ENCODE results near the gene REXO1. TPM values are rescaled to one million over a fixed set of nuclear protein-coding genes. Genes with fewer than 3 reads are reported as not detected.

REXO1 gene
- total and polyA plus RNA-seq, 2 donors, result 3.8 to 28.7 TPM

DNA sequence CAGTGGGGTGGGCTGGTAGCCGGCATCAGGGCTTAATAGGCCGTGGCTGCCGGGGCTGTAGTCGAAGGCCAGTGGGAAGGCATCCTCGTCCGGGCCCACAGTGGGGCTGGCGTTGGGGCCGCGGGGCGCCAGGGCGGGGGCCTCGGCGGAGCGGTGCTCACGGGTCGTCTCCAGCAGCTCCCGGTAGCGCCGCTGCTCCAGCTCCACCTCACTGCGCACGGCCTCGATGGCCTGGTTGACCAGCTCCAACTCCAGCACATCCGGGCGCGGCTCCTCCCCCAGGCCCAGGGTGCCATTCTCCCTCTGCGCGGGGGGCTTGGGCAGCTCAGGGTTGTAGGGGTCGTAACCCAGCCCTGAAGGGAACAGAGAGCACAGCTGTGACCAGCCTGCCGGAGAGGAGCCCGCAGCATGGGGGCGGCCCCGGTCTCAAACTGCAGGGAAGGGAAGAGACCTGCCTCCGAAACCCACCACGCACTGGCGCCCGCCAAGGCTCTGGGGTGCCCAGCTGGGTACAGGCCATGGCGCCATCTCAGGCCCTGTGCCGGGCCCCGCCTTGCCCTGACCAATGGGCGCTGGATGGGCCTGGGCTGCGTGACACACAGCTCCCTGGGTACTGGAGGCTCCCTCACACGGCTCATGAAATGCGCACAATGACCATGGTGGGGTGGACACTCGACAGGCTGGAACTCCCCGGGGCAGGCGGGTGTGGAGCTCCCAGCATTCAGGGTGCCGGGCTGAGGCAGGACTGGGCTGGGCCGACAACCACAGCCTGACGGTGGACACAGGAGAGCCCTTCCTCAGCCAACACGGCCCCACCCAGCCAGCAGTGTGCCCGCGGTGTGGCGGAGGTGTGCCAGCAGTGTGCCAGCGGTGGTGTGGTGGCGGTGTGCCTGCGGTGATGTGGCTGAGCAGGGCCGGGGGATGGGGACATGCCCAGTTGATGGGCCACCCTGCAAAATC is 19.7 kb downstream of the REXO1 start:
- peaks cover 65 to 68% of the 10 kb centered on the region in 2 donors for H3K36me3 ChIP-seq (ENCODE audit: control insufficient read depth in 2 of 2, insufficient read depth in 2 of 2, low read length in 1 of 2)
- H3K9me3 ChIP-seq (ENCODE audit: control insufficient read depth in 2 of 2, insufficient read depth in 1 of 2, low read length in 1 of 2), result no peaks in the 10 kb centered on the region
- 97% methylated on average over 57 of the region's 57 CpGs for WGBS
- no peak overlapping the region for H3K4me3 ChIP-seq (ENCODE audit: low read length in 2 of 2)
- H3K27me3 ChIP-seq (ENCODE audit: control insufficient read depth in 2 of 2, insufficient read depth in 1 of 2, low read length in 1 of 2), result no peaks in the 10 kb centered on the region
- H3K4me1 ChIP-seq (ENCODE audit: control insufficient read depth in 2 of 2, insufficient read depth in 2 of 2, low read length in 2 of 2), result no peaks in the 10 kb centered on the region
- DNase-seq (ENCODE audit: low read depth in 6 of 9, low spot score in 9 of 9), result no peak
- H3K27ac ChIP-seq (ENCODE audit: low read depth in 1 of 2, low read length in 1 of 2), result no peak overlapping the region

DNA sequence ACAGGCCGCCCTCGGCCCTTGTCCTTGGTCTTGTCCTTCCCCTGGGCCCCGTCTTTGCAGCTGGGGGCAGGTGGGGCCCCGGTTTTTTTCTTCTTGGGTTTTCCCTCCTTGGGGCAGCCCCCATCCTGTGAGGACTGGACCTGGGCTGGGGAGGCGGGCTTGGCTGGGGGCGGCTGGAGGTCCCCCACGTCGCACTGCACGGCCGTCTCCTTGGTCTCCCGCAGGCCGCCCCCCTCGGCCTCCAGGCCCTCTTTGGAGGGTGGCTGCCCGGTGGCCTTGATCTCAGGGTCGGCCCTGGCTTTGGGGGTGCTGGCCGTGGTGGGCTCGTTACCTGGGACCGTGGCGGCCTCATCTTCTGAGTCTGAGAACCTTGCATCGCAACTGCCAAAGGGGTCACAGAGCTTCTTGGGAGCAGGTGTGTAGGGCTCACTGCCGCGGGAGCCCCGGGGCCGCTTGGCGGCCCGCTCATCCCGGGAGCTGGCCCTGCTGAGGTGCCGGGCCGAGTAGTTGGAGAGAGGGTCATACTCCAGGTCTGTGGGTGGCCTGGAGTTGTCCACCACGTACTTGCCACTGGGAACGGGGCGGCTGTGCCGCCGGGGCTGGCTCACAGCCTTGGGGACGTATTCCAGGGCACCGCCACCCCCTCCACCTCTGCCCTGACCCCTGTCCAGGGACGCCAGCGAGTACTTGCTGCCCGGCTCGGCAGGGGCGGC is 20.6 kb downstream of the REXO1 start:
- Histone ChIP-seq H3K4me3 (ENCODE audit: low read length in 2 of 2) (no peak overlapping the region), H3K27ac (ENCODE audit: low read depth in 1 of 2, low read length in 1 of 2) (no peak overlapping the region), H3K27me3 (ENCODE audit: control insufficient read depth in 2 of 2, insufficient read depth in 1 of 2, low read length in 1 of 2) (no peaks in the 10 kb centered on the region), H3K4me1 (ENCODE audit: control insufficient read depth in 2 of 2, insufficient read depth in 2 of 2, low read length in 2 of 2) (no peaks in the 10 kb centered on the region), H3K9me3 (ENCODE audit: control insufficient read depth in 2 of 2, insufficient read depth in 1 of 2, low read length in 1 of 2) (no peaks in the 10 kb centered on the region), H3K36me3 (ENCODE audit: control insufficient read depth in 2 of 2, insufficient read depth in 2 of 2, low read length in 1 of 2) (peaks cover 68 to 69% of the 10 kb centered on the region in 2 donors)
- WGBS, result 97% methylated on average over 41 of the region's 41 CpGs
- DNase-seq (ENCODE audit: low read depth in 6 of 9, low spot score in 9 of 9), result no peak

DNA sequence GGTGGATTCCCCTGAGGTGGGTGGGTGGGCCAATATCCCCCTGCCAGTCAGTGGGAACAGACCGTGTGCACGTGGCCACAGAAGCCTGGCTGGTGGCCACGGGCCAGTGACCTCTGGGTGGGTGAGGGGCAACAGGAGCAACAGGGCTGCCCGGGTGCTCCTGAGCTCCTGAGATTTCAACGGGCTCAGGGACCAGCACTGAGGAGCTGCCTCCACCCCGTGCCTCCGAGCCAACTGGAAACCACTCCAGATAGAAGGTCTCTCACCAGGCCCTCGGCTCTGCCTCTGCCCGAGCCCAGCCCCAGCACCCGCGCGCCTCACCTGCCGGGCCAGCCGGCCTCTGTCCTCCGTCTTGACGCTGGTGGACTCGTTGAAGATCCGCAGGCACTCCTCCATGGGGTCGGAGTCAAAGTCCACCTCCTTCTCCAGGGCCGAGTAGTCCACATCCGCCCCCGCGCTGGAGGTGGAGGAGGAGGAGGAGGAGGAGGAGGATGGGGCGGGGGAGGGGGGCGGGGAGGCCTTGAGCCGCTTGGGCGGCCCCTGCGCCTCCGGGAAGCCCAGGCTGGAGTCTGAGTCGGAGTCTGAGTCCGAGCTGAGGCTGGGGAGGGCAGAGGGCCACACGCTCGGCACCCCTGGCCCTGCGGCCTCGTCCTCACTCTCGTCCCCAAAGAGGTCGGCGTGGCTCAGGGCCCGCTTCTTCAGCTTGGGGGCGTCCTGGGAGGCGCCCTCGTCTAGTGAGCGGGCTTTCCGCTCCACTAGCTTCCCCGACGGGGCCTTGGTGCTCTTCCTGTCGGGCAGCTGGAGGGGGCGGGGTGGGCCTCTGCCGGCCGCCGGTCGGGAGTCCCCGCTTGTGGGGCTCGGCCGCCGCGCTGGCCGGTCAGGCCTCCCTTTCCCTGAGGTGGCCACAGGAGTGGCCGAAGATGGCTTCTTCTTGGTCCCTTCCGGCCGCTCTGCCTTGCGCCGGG is 21.4 kb downstream of the REXO1 start:
- Histone ChIP-seq H3K9me3 (ENCODE audit: control insufficient read depth in 2 of 2, insufficient read depth in 1 of 2, low read length in 1 of 2) (no peaks in the 10 kb centered on the region), H3K27ac (ENCODE audit: low read depth in 1 of 2, low read length in 1 of 2) (no peak overlapping the region), H3K36me3 (ENCODE audit: control insufficient read depth in 2 of 2, insufficient read depth in 2 of 2, low read length in 1 of 2) (peaks cover 71 to 73% of the 10 kb centered on the region in 2 donors), H3K4me3 (ENCODE audit: low read length in 2 of 2) (no peak overlapping the region), H3K27me3 (ENCODE audit: control insufficient read depth in 2 of 2, insufficient read depth in 1 of 2, low read length in 1 of 2) (no peaks in the 10 kb centered on the region), H3K4me1 (ENCODE audit: control insufficient read depth in 2 of 2, insufficient read depth in 2 of 2, low read length in 2 of 2) (no peaks in the 10 kb centered on the region)
- 94% methylated on average over 63 of the region's 63 CpGs for WGBS
- DNase-seq (ENCODE audit: low read depth in 6 of 9, low spot score in 9 of 9), result no peak

DNA sequence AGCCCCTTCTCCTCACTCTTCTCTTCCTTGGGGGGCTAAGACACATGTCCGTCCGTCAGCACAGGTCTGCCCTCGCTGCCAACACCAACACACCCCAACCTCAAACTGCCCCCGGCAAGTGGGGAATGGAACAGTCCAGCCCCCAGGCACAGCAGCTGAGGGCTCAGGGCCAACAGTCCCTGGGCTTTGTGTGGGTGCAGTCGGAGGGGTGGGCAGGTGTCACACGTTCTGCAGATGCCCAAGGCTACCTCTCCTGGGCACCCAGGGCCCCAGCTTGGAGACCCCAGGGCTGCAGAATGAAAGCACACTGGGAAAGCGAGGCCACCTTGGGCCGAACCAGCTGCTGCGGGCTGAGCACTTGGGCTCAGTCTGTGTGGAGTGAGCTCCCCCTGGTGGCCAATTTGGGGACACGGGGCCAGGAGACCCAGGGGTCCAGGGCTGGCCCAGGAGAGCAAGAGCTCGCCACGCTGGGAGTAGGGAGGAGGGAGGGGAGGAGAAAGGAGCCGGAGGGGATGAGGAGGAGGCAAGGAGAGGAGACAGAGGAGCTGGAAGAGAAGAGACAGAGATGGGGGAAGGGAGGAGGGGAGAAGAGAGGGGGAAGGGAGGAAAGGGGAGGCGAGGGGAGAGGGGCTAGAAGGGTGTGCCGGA is 22.2 kb downstream of the REXO1 start:
- H3K27ac ChIP-seq (ENCODE audit: low read depth in 1 of 2, low read length in 1 of 2), result no peak overlapping the region
- WGBS, result 61% methylated on average over 15 of the region's 15 CpGs

DNA sequence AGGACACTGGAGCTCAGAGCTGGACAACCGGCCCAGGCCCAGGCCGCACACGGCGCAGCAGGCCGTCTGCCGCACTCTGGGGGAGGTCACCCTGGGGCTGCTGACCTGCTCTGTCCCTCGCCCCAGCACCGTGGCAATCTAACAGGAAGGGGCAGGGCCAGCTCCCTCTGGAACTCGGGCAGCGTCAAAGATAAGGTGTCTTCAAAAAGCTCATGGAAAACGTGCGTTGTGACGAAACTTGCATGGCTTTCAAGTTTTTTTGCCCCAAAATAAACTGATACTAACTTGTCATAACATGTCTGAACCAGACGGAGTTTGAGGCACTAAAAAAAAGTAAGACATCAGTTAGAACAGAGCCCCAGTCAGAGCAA is 24.0 kb downstream of the REXO1 start:
- DNase-seq (ENCODE audit: low read depth in 6 of 9, low spot score in 9 of 9), result no peak
- H3K27ac ChIP-seq (ENCODE audit: low read depth in 1 of 2, low read length in 1 of 2), result no peak overlapping the region

More for the DNA sequence above, 22.2 kb downstream of the REXO1 start:
- H3K4me3 ChIP-seq (ENCODE audit: low read length in 2 of 2), result no peak overlapping the region
- DNase-seq (ENCODE audit: low read depth in 6 of 9, low spot score in 9 of 9), result peak in 8 of 9 donors; percentile 33 to 73 (median 58)
- H3K4me1 ChIP-seq (ENCODE audit: control insufficient read depth in 2 of 2, insufficient read depth in 2 of 2, low read length in 2 of 2), result no peaks in the 10 kb centered on the region
- no peaks in the 10 kb centered on the region for H3K27me3 ChIP-seq (ENCODE audit: control insufficient read depth in 2 of 2, insufficient read depth in 1 of 2, low read length in 1 of 2)
- H3K9me3 ChIP-seq (ENCODE audit: control insufficient read depth in 2 of 2, insufficient read depth in 1 of 2, low read length in 1 of 2), result no peaks in the 10 kb centered on the region
- H3K36me3 ChIP-seq (ENCODE audit: control insufficient read depth in 2 of 2, insufficient read depth in 2 of 2, low read length in 1 of 2), result peaks cover 75 to 77% of the 10 kb centered on the region in 2 donors

DNA sequence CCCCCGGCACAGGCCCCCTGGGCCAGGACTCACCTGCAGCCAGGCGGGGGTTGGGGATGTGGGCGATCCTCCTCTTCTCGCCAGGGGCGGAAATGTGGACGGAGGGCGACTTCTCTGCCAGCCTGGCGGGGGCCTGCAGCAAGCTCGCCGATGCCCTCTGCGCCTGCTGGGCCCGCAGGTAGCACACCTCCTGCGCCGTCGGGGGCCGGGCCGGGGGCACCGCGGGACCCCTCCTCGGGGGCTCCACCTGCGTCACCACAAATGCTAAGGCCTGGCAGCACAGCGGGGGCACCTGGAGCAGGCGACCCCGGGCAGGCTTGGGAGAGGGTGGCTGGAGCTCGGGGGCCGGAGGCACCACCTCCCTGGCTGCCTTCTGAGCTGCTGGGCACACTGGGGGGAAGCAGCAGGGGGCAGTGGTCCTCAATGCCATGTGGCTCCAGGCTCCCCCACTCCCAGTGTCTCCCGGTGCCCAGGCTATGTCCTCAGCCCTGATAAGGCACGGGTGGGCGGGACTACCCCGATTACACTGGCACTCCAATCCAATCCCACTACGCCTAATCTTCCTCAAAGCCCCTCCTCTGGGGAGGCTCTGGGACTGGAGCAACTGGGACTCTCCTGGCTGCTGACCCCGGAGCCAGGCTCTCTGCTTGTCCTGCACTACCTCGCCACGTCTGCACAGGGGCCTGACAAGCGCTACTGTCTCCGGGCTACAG is 24.6 kb downstream of the REXO1 start:
- no peak for DNase-seq (ENCODE audit: low read depth in 6 of 9, low spot score in 9 of 9)
- no peaks in the 10 kb centered on the region for H3K4me1 ChIP-seq (ENCODE audit: control insufficient read depth in 2 of 2, insufficient read depth in 2 of 2, low read length in 2 of 2)
- peaks cover 77 to 86% of the 10 kb centered on the region in 2 donors for H3K36me3 ChIP-seq (ENCODE audit: control insufficient read depth in 2 of 2, insufficient read depth in 2 of 2, low read length in 1 of 2)
- no peaks in the 10 kb centered on the region for H3K9me3 ChIP-seq (ENCODE audit: control insufficient read depth in 2 of 2, insufficient read depth in 1 of 2, low read length in 1 of 2)
- no peak overlapping the region for H3K4me3 ChIP-seq (ENCODE audit: low read length in 2 of 2)
- no peaks in the 10 kb centered on the region for H3K27me3 ChIP-seq (ENCODE audit: control insufficient read depth in 2 of 2, insufficient read depth in 1 of 2, low read length in 1 of 2)
- 98% methylated on average over 36 of the region's 36 CpGs for WGBS
- H3K27ac ChIP-seq (ENCODE audit: low read depth in 1 of 2, low read length in 1 of 2), result no peak overlapping the region

More for the DNA sequence above, 24.0 kb downstream of the REXO1 start:
- no peaks in the 10 kb centered on the region for H3K27me3 ChIP-seq (ENCODE audit: control insufficient read depth in 2 of 2, insufficient read depth in 1 of 2, low read length in 1 of 2)
- no peak overlapping the region for H3K4me3 ChIP-seq (ENCODE audit: low read length in 2 of 2)
- peaks cover 76 to 85% of the 10 kb centered on the region in 2 donors for H3K36me3 ChIP-seq (ENCODE audit: control insufficient read depth in 2 of 2, insufficient read depth in 2 of 2, low read length in 1 of 2)
- no peaks in the 10 kb centered on the region for H3K4me1 ChIP-seq (ENCODE audit: control insufficient read depth in 2 of 2, insufficient read depth in 2 of 2, low read length in 2 of 2)
- 95% methylated on average over 14 of the region's 14 CpGs for WGBS
- no peaks in the 10 kb centered on the region for H3K9me3 ChIP-seq (ENCODE audit: control insufficient read depth in 2 of 2, insufficient read depth in 1 of 2, low read length in 1 of 2)

DNA sequence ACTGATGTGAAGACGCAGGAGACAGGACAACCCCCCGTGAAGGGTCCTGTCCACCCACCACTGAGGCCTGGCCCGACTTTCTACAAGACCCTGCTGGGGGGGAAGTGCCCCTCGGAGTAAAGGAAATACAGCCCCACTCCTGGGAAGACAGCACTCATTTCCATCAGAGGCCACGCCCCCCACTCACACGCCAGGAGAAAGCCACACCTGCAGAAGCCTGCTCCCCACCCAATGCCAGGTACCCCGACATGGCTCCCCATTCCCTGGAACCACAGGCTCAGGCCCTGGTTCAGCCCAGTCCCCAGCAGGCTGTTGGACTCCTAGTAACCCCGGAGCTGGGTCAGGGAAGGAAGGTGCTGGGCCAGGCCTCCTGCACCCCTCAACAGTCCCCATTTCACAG is 25.3 kb downstream of the REXO1 start:
- H3K27ac ChIP-seq (ENCODE audit: low read depth in 1 of 2, low read length in 1 of 2), result no peak overlapping the region
- no peaks in the 10 kb centered on the region for H3K4me1 ChIP-seq (ENCODE audit: control insufficient read depth in 2 of 2, insufficient read depth in 2 of 2, low read length in 2 of 2)
- over 99% methylated on average over 8 of the region's 8 CpGs for WGBS
- H3K9me3 ChIP-seq (ENCODE audit: control insufficient read depth in 2 of 2, insufficient read depth in 1 of 2, low read length in 1 of 2), result no peaks in the 10 kb centered on the region
- DNase-seq (ENCODE audit: low read depth in 6 of 9, low spot score in 9 of 9), result no peak
- no peaks in the 10 kb centered on the region for H3K27me3 ChIP-seq (ENCODE audit: control insufficient read depth in 2 of 2, insufficient read depth in 1 of 2, low read length in 1 of 2)
- H3K4me3 ChIP-seq (ENCODE audit: low read length in 2 of 2), result no peak overlapping the region
- peaks cover 80 to 86% of the 10 kb centered on the region in 2 donors for H3K36me3 ChIP-seq (ENCODE audit: control insufficient read depth in 2 of 2, insufficient read depth in 2 of 2, low read length in 1 of 2)

DNA sequence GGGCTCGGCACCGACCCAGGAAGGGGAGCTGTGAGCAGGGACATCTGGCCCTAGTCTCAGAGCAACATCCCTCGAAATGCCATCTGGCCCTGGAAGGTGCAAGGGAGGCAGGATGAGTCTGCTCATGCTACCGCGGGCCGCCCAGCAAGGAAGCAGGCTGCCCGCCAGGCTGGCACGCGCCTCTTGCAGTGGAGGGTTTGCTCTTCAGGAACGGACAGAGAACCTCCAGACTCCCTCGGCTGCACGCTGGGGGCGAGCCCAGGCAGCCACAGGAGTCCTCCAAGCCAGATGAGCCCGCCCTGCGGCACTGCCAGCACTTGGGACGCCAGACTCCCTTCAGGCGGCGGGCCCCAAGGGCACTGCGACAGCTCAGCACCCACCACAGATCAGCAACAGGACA is 26.1 kb downstream of the REXO1 start:
- no peak overlapping the region for H3K27ac ChIP-seq (ENCODE audit: low read depth in 1 of 2, low read length in 1 of 2)
- H3K36me3 ChIP-seq (ENCODE audit: control insufficient read depth in 2 of 2, insufficient read depth in 2 of 2, low read length in 1 of 2), result peaks cover 80 to 86% of the 10 kb centered on the region in 2 donors
- 96% methylated on average over 19 of the region's 19 CpGs for WGBS
- no peaks in the 10 kb centered on the region for H3K27me3 ChIP-seq (ENCODE audit: control insufficient read depth in 2 of 2, insufficient read depth in 1 of 2, low read length in 1 of 2)
- H3K9me3 ChIP-seq (ENCODE audit: control insufficient read depth in 2 of 2, insufficient read depth in 1 of 2, low read length in 1 of 2), result peaks cover 0 to under 1% of the 10 kb centered on the region in 2 donors
- no peak overlapping the region for H3K4me3 ChIP-seq (ENCODE audit: low read length in 2 of 2)
- no peaks in the 10 kb centered on the region for H3K4me1 ChIP-seq (ENCODE audit: control insufficient read depth in 2 of 2, insufficient read depth in 2 of 2, low read length in 2 of 2)
- DNase-seq (ENCODE audit: low read depth in 6 of 9, low spot score in 9 of 9), result no peak

Measured in thymus (tissue), 11 donors.